Right lobe of liver (tissue), 6 donors: ENCODE results near the gene STK4. TPM values are rescaled to one million over a fixed set of nuclear protein-coding genes. Genes with fewer than 3 reads are reported as not detected.

Experiments
- ATAC-seq, 4 donors: fragments of 200-7000 bp; cut with Tn5 transposase; one replicate each; pipeline ENCODE4 v1.9.1; 2020; ENCODE audit warnings: mild to moderate bottlenecking in 4 of 4, moderate library complexity in 4 of 4
- DNase-seq, 3 donors: peaks; one replicate each; pipeline ENCODE4 v3.0.0-alpha.2; 2020
- H3K27ac ChIP-seq, 3 donors: fragments of 200-600 bp; one replicate each; pipeline ENCODE4 v1.8.0; 2022
- H3K27me3 ChIP-seq, 2 donors: fragments of 200-600 bp; one replicate each; pipeline ENCODE4 v1.8.0; 2022
- H3K36me3 ChIP-seq, 4 donors: fragments of 200-600 bp; sonication (generic) in 1 of 4; one replicate each; pipeline versions ENCODE4 v1.5.1 to v1.8.0; 2017 to 2022; ENCODE audit warnings: control low read depth in 1 of 4
- H3K4me1 ChIP-seq, 4 donors: fragments of 200-600 bp; sonication (generic) in 1 of 4; one replicate each; pipeline versions ENCODE4 v1.5.1 to v1.8.0; 2017 to 2022; ENCODE audit warnings: control low read depth in 1 of 4
- H3K4me3 ChIP-seq, 3 donors: fragments of 200-600 bp; one replicate each; pipeline ENCODE4 v1.8.0; 2022
- H3K9me3 ChIP-seq, 4 donors: fragments of 200-600 bp; sonication (generic) in 1 of 4; one replicate each; pipeline versions ENCODE4 v1.5.1 to v1.8.0; 2017 to 2022; ENCODE audit warnings: control low read depth in 1 of 4
- CTCF ChIP-seq, 4 donors: fragments of 200-600 bp in 3 of 4; fragments of 450-650 bp in 1 of 4; IDR thresholded peaks; one replicate each; pipeline versions ENCODE4 v1.5.1 to v1.8.0; 2016 to 2022; ENCODE audit warnings: antibody characterized with exemption in 4 of 4, mild to moderate bottlenecking in 2 of 4
- POLR2A ChIP-seq: fragments of 450-650 bp; IDR thresholded peaks from one replicate; pipeline ENCODE4 v1.6.1; 2017; ENCODE audit warnings: antibody characterized with exemption, mild to moderate bottlenecking
- WGBS: methylation state at CpG from one replicate; pipeline ENCODE4 v1.1.6; 2018; ENCODE audit warnings: low coverage, low lambda C conversion rate; ENCODE audit not compliant: insufficient coverage; ENCODE audit errors: missing lambda C conversion rate; 5-methylcytosine and 5-hydroxymethylcytosine counted together
- intact Hi-C, 2 donors: fragments of 100-400 bp; cut with DNase I; formaldehyde crosslinking; loops; one replicate each; pipeline versions ENCODE4 v1.11.2 to v1.14.1; 2022
- total RNA-seq, 6 experiments: library from RNA; depleted of rRNA in 2 of 6; stranded (reverse); fragments of >200 nt in 2 of 6; fragmentation: NEBNext Ultra II Directional in 3 of 6; extraction: Animal tissue kit (Norgen Biotek cat#: 25700) in 3 of 6; gene quantifications; one replicate each; pipeline versions ENCODE4 v1.1.0 to v1.2.4, GENCODE V29; 2016 to 2023
- donor health status: DM: no; HTN: yes; CAD: no.
- donor health status: DM: no; HTN: no; CAD: no.
- donor health status: DM: no; HTN: no; CAD: no.
- donor health status: DM: no; HTN: yes; CAD: no.
- donor health status: DM: no; HTN: yes; CAD: no.

Gene STK4
- total RNA-seq, 6 experiments from 2014 or later, result 9.7 to 17.5 (median 13.4) TPM

- DNase-seq (no peak), ATAC-seq (no peak)
- intact Hi-C loops, result no loop called here
- TF ChIP-seq POLR2A, result no peak
- TF ChIP-seq CTCF (IDR thresholded peaks at IDR 0.05), result no peak
- Histone ChIP-seq H3K4me1 (no peaks in the 10 kb centered on the region), H3K4me3 (no peak overlapping the region), H3K9me3 (no peaks in the 10 kb centered on the region), H3K27me3 (no peaks in the 10 kb centered on the region), H3K27ac (no peak overlapping the region), H3K36me3 (no peaks in the 10 kb centered on the region)
- WGBS, result no CpG with 5 or more reads among the region's 10 CpGs
These were observed 47.6 kb upstream of the STK4 start for GRCh38 chr20:44918761-44919160.

- H3K27me3 ChIP-seq, result no peaks in the 10 kb centered on the region
- no peak overlapping the region for H3K4me3 ChIP-seq
- TF ChIP-seq CTCF (IDR thresholded peaks at IDR 0.05) (no peak), POLR2A (no peak)
- ATAC-seq, result no peak
- no CpG with 5 or more reads among the region's 14 CpGs for WGBS
- intact Hi-C loops, result no loop called here
- no peak overlapping the region for H3K27ac ChIP-seq
- DNase-seq, result no peak
- H3K9me3 ChIP-seq, result no peaks in the 10 kb centered on the region
- no peaks in the 10 kb centered on the region for H3K36me3 ChIP-seq
- H3K4me1 ChIP-seq, result no peaks in the 10 kb centered on the region
These were observed 44.9 kb upstream of the STK4 start for GRCh38 chr20:44921447-44921846.

GRCh38 chr20:44924541-44924940 lies 41.8 kb upstream of the STK4 start:
- DNase-seq (no peak), ATAC-seq (no peak)
- Histone ChIP-seq H3K4me1 (no peaks in the 10 kb centered on the region), H3K36me3 (no peaks in the 10 kb centered on the region), H3K27me3 (no peaks in the 10 kb centered on the region), H3K9me3 (no peaks in the 10 kb centered on the region), H3K4me3 (no peak overlapping the region), H3K27ac (no peak overlapping the region)
- intact Hi-C loops, result no loop called here
- TF ChIP-seq CTCF (IDR thresholded peaks at IDR 0.05) (no peak), POLR2A (no peak)
- WGBS, result 82% methylated on average over 4 of the region's 4 CpGs

GRCh38 chr20:44928595-44928994 lies 37.7 kb upstream of the STK4 start:
- Histone ChIP-seq H3K4me1 (no peaks in the 10 kb centered on the region), H3K4me3 (no peak overlapping the region), H3K27me3 (no peaks in the 10 kb centered on the region), H3K27ac (no peak overlapping the region), H3K9me3 (no peaks in the 10 kb centered on the region), H3K36me3 (peaks cover 0 to 3% (median under 1%) of the 10 kb centered on the region in 4 donors)
- ATAC-seq (no peak), DNase-seq (no peak)
- 77% methylated on average over 3 of the region's 3 CpGs for WGBS
- intact Hi-C loops, result no loop called here
- TF ChIP-seq POLR2A (no peak), CTCF (IDR thresholded peaks at IDR 0.05) (no peak)
